ENCODE results near the gene SH3RF3. TPM values are rescaled to one million over a fixed set of nuclear protein-coding genes. Genes with fewer than 3 reads are reported as not detected.

The SH3RF3 gene
- total RNA-seq, 4 donors from 2014 or later: 2.8 to 5.7 (median 3.0) TPM

DNA sequence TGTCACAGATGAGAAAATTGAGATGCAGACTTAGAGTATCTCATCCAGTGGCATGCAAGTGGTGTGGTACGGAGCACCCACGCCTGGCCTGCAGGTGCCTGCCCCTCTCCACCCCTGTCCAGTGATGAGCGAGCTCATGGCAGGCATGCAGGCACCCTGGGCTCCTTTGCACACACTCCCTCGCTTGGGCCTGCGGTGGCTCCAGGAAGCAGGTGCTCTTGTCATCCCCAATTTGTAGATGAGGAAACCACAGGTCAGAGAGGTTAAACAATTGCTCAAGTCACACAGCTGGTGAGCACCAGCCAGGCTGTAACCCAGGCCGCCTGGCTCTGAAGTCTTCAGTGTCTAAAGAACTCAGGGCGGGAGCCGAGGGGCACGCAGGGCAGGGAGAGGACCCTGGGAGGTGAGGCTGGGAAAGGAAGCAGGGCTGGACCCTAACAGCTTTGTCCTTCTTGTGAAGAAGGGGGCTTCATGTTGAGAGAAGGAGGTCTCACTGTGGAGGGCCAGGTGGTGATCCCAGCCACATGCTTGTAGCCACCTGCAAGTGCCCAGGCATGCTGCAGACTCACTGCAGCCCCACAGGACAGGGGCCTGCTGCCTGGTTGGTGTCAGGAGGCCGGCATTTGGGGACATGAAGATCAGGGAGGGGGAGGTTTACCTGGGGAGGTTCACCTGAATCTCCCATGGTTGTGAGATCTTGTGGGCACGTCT, 166.2 kb downstream of the SH3RF3 start:
- in situ Hi-C loops (cut with MboI; ENCODE audit: low sequenced_read_pairs in 4 of 4): loop anchor here in 1 of 4 donors (25.0 kb wide), 1 partner anchor 217 kb away; no protein-coding TSS in a partner anchor
- intact Hi-C loops (cut with DNase I; ENCODE audit: low total_unique reads): no loop called here

DNA sequence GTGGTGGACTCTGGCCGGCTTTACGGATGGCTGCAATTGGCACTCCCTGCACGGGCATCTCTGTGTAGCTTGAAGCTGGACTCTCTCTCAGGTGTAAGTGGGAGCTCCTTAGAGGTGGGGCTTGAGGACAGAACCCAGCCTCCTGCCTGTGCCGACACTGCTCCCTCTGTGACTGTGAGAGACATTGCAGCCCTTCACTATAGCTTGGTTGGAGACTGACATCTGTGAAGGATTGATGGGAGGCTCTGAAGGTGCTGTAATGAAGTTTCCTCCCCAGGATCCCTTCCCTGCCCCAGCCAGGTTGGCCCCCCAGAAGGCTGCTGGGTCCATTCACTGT, 166.7 kb downstream of the SH3RF3 start:
- intact Hi-C loops (cut with DNase I; ENCODE audit: low total_unique reads) (no loop called here), in situ Hi-C loops (cut with MboI; ENCODE audit: low sequenced_read_pairs in 4 of 4) (loop anchor here in 1 of 4 donors (25.0 kb wide), 1 partner anchor 217 kb away; no protein-coding TSS in a partner anchor)
- no peaks in the 10 kb centered on the region for H3K27me3 ChIP-seq
- no peak for DNase-seq
- TF ChIP-seq, protein P1, sequence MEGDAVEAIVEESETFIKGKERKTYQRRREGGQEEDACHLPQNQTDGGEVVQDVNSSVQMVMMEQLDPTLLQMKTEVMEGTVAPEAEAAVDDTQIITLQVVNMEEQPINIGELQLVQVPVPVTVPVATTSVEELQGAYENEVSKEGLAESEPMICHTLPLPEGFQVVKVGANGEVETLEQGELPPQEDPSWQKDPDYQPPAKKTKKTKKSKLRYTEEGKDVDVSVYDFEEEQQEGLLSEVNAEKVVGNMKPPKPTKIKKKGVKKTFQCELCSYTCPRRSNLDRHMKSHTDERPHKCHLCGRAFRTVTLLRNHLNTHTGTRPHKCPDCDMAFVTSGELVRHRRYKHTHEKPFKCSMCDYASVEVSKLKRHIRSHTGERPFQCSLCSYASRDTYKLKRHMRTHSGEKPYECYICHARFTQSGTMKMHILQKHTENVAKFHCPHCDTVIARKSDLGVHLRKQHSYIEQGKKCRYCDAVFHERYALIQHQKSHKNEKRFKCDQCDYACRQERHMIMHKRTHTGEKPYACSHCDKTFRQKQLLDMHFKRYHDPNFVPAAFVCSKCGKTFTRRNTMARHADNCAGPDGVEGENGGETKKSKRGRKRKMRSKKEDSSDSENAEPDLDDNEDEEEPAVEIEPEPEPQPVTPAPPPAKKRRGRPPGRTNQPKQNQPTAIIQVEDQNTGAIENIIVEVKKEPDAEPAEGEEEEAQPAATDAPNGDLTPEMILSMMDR (IDR thresholded peaks at IDR 0.05 in 4 of 5, conservative IDR thresholded peaks at IDR 0.05 in 1 of 5): no peak
- no peak for TF ChIP-seq POLR2A (IDR thresholded peaks at IDR 0.05)
- no peaks in the 10 kb centered on the region for H3K9me3 ChIP-seq
- H3K27ac ChIP-seq: no peak overlapping the region
- ATAC-seq: no peak
- no peak overlapping the region for H3K4me3 ChIP-seq
- no peaks in the 10 kb centered on the region for H3K36me3 ChIP-seq
- H3K4me1 ChIP-seq: peaks cover 0 to 18% of the 10 kb centered on the region in 2 donors

More for the DNA sequence above, 166.2 kb downstream of the SH3RF3 start:
- H3K27me3 ChIP-seq: no peaks in the 10 kb centered on the region
- DNase-seq (no peak), ATAC-seq (no peak)
- H3K4me3 ChIP-seq: no peak overlapping the region
- peaks cover 0 to 14% of the 10 kb centered on the region in 2 donors for H3K4me1 ChIP-seq
- TF ChIP-seq, protein P1 (IDR thresholded peaks at IDR 0.05 in 4 of 5, conservative IDR thresholded peaks at IDR 0.05 in 1 of 5): no peak
- TF ChIP-seq POLR2A (IDR thresholded peaks at IDR 0.05): no peak
- no peaks in the 10 kb centered on the region for H3K9me3 ChIP-seq
- no peak overlapping the region for H3K27ac ChIP-seq
- no peaks in the 10 kb centered on the region for H3K36me3 ChIP-seq

DNA sequence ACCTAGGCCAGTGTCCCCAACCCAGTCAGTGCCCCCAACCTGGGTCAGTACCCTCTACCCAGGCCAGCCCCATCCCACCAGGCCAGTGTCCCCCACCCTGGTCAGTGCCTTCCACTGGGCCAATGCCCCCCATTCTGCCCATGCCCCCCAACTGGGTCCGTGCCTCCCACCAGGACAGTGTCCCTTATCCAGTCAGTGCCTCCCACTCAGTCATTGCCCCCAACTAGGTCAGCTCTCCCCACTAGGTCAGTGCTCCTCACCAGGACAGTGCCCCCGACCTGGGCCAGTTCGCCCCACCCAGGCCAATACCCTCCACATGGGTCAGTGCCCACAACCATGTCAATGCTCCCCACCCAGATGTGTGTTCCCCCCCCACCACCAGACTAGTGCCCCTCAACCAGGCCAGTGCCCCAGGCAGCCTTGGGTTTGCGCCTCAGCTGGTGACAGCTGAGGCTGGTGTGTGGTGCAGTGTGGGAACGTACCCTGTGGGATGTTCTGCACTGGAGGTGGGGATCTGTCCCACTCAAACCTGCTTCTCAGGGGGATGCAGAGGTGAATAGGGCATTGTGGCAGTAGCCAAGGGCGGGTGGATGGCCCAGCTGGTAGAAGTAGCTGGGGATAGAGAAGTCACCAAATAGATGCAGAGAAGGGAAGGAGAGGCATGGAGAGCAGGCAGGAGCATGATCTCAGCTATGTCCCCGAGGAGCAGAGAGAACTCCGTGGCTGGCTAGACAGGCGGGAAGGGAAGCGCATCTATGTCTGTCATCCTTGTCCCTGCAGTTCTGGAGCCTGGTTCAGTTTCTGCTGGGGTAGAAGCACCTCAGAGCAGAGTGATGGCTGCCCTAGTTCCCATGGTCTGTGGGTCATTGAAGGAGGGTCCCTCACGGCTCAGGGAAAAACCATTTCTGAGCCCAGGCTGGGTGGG, 168.8 kb downstream of the SH3RF3 start:
- H3K27ac ChIP-seq: no peak overlapping the region
- no peak overlapping the region for H3K4me3 ChIP-seq
- no peaks in the 10 kb centered on the region for H3K9me3 ChIP-seq
- intact Hi-C loops (cut with DNase I; ENCODE audit: low total_unique reads): no loop called here
- H3K36me3 ChIP-seq: no peaks in the 10 kb centered on the region
- ATAC-seq: no peak
- no peak for DNase-seq
- in situ Hi-C loops (cut with MboI; ENCODE audit: low sequenced_read_pairs in 4 of 4): loop anchor here in 1 of 4 donors (25.0 kb wide), 1 partner anchor 214 kb away; no protein-coding TSS in a partner anchor
- peaks cover 0 to 13% of the 10 kb centered on the region in 2 donors for H3K4me1 ChIP-seq
- TF ChIP-seq POLR2A (IDR thresholded peaks at IDR 0.05): no peak
- TF ChIP-seq, protein P1 (IDR thresholded peaks at IDR 0.05 in 4 of 5, conservative IDR thresholded peaks at IDR 0.05 in 1 of 5): no peak
- H3K27me3 ChIP-seq: no peaks in the 10 kb centered on the region

DNA sequence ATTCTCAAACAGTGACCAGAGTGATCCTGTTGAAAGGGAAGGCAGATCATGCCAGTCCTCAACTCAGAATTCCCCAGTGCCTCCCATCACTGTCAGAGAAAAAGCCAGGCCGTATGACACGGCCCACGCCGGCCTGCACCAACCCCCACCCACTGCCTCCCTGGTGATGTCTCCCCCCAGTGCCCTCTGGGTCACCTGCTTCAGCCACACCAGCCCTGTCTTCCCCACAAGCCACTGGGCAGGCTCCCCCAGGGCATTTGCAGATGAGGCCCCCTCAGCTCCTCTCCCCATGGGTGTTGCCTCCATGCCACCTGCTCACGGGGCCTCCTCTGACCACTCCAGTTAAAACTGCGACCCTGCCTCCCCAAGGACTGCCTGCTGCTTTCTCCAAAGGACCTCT, 169.8 kb downstream of the SH3RF3 start:
- Histone ChIP-seq H3K4me1 (peaks cover 0 to 8% of the 10 kb centered on the region in 2 donors), H3K9me3 (no peaks in the 10 kb centered on the region), H3K36me3 (no peaks in the 10 kb centered on the region), H3K4me3 (no peak overlapping the region), H3K27ac (no peak overlapping the region), H3K27me3 (no peaks in the 10 kb centered on the region)
- TF ChIP-seq POLR2A (IDR thresholded peaks at IDR 0.05): no peak
- TF ChIP-seq, protein P1 (IDR thresholded peaks at IDR 0.05 in 4 of 5, conservative IDR thresholded peaks at IDR 0.05 in 1 of 5): no peak
- ATAC-seq: no peak
- intact Hi-C loops (cut with DNase I; ENCODE audit: low total_unique reads): no loop called here
- no peak for DNase-seq
- in situ Hi-C loops (cut with MboI; ENCODE audit: low sequenced_read_pairs in 4 of 4): loop anchor here in 1 of 4 donors (25.0 kb wide), 1 partner anchor 213 kb away; no protein-coding TSS in a partner anchor
